ENCODE measurements around the gene ITPR2.

GRCh38 chr12:26293612-26294011 lies 539.4 kb downstream of the ITPR2 start:
- TF ChIP-seq, protein P1, sequence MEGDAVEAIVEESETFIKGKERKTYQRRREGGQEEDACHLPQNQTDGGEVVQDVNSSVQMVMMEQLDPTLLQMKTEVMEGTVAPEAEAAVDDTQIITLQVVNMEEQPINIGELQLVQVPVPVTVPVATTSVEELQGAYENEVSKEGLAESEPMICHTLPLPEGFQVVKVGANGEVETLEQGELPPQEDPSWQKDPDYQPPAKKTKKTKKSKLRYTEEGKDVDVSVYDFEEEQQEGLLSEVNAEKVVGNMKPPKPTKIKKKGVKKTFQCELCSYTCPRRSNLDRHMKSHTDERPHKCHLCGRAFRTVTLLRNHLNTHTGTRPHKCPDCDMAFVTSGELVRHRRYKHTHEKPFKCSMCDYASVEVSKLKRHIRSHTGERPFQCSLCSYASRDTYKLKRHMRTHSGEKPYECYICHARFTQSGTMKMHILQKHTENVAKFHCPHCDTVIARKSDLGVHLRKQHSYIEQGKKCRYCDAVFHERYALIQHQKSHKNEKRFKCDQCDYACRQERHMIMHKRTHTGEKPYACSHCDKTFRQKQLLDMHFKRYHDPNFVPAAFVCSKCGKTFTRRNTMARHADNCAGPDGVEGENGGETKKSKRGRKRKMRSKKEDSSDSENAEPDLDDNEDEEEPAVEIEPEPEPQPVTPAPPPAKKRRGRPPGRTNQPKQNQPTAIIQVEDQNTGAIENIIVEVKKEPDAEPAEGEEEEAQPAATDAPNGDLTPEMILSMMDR (IDR thresholded peaks at IDR 0.05): no peak
- TF ChIP-seq POLR2A (IDR thresholded peaks at IDR 0.05): no peak

Measured in adrenal gland (tissue), 5 donors.